DMS 273 treated with DMSO at 0.1 percent for 48 hours (cell line): ENCODE data around the gene DNMBP.
"Not testable (repeated sequence)": the region's sequence is repeated elsewhere in the genome, so short reads cannot be mapped to it uniquely, and the experiment has no call there.

Experiments
- DNase-seq: peaks from one replicate; lab custom pipeline; 2025; lab: John Stamatoyannopoulos, UW

The DNMBP gene

DNA sequence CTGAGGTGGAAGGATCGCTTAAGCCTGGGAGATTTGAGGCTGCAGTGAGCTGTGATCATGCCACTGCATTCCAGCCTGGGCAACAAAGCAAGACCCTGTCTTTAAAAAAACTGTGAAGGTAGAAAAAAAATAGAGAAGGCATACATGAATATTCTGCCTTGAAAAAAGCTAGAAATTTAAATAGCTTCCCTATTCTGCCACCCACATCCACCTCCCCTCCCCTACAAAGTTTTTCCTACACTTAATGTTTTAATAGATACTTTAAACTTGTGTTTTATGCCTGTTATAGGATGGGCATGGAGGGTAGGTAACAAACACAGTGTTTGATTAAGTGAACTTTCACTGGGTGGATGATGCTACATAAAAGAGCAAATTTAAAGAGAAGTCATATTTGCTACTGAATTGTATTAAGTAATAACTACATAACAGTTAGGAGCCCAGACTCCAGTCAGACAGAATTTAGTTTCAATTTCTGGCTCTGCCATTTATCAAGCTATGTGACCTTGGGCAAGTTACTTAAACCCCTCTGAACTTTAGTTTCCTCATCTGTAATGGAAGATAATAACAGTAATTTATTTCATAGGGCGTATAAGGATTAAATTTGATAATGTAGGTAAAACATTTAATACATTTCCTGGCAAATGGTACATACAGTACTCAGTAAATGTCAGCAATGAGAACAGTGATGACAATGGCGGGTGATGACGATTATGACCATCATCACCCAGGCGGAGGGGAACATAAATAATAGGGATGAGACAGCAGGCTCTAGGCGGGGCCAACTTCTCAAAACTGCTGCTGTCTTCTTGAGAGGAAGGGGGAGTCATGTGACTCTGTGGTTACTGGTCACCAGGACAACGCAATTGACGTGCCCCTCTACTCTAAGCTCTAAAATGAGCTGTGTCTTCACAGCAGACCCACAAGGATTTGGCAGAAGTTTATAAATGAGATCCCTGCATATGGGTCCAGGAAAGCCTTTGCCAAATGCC lies 15.8 kb downstream of the DNMBP start:
- no peak for DNase-seq

DNA sequence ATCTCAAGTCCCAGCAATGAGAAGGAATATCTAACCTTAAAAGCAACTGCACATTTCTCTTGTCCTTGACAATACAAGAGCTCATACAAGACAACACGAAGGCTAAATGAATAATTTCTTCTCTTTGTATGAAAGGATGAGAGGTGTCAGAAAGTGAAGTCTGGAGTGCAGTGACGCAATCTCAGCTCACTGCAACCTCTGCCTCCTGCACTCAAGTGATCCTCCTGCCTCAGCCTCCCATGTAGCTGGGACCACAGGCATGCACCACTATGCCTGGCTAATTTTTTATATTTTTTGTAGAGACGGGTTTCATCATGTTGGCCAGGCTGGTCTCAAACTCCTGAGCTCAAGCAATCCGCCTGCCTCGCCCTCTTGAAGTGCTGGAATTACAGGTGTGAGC lies 24.1 kb downstream of the DNMBP start:
- DNase-seq: not testable (repeated sequence)

DNA sequence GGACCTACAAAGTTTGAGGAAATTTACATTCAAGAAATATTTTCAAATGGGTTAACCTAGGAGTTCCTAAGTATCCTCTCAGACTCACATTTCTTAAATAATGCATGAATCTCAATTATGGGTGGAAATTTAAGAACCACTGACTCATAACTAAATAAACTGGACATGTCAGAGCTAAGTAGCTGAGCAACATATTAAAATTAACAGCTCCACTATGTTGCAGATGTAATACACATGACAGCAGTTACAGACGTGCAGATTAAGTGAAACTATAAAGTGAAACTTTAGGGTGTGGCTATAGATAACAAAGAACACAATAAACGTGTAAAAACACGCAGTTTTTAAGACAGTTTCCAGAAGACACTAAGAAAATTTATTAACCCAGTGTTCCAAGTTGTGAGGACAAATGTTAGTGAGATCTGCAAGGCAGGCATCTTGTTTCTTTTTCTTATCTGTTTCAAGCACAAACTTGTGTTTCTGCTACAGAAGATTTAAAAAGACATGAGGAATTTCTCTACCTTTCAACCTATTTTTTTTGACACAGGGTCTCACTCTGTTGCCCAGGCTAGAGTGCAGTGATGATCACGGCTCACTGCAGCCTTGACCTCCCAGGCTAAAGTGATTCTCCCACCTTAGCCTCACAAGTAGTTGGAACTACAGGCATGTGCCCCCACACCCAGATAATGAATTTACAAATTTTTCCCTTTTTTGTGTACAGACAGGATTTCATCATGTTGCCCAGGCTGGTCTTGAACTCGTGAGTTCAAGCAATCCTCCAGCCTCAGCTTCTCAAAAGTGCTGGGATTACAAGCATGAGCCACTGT lies 25.3 kb downstream of the DNMBP start:
- no peak for DNase-seq

DNA sequence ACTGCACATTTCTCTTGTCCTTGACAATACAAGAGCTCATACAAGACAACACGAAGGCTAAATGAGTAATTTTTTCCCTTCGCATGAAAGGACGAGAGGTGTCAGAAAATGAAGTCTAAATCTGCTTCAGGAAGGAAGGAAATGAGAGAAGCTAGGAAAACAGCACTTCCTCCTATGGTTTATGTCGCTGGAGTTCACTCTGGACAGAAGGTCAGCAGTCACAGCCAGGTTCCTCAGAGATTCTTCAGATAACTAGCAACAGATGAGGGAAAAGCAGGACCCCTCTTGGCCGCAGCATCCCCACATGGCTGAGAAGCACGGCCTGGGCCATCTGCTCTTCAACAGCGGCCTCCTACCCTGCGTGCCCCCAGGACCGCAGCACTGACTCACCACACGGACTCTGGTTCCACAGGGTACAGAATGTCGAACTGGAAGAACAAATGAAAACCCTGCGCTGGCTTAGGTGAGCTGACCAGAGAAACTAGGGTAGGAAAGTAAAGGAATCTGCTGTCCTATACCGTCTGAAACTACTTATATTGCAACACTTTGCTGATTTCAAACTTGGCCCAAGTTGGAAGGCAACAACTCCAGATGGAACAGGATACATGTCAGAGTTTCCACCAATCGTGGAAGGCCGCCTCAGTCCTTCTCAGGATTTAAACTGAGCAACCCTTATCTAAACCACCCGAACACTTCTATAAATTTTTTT lies 26.3 kb downstream of the DNMBP start:
- DNase-seq: peak; percentile 77

- no peak for DNase-seq
Observed at GRCh38 chr10:99982728-99983127, 27.0 kb downstream of the DNMBP start.

- peak; percentile 94 for DNase-seq
Observed at GRCh38 chr10:99981581-99982199, 28.1 kb downstream of the DNMBP start.

DNA sequence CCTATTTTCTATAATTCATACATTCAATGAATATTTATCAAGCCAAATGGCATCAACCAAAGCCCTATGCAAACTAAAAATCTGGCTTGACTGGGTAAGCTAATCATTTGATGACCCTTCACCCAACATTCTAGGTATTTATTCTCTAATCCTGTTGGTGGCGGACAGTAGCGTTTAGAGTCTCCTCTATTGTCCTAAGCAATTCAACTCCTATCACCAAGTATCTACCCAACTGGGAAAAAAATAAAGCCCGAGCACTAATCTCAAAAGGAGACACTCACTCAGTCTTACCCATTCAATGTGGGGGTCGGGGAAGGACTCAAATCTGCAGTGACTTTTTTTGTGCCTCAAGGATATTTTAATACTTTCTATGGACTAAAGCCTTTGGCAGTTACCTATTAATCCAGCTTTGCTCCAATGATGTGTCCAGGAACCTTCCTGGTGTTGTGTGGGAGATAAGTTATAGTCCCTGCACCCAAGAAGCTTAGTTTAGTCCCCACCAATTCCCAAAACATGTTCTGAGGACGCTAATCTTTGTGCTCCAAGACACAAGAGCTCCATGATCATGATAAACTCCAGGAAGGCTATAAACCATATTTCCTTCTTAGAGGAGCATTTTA lies 30.6 kb downstream of the DNMBP start:
- no peak for DNase-seq

DNA sequence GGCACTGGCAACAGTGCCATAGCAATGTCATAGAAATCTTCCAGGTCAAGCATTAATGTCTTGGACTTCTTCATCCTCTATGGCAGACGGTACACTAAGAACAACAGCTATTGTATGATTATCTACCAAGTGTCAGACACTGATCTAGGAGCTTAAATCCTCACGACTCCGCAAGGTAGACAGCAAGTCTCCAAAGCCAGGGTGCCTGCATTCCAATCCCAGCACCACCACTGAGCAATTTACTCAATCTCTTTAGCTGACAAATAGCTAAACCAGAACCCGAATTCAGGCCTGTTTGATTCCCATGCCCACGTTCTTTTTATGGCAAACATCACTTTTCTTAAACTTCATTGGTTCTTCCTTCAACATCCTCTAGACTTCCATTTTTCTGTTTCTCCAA lies 31.8 kb downstream of the DNMBP start:
- DNase-seq: no peak

DNA sequence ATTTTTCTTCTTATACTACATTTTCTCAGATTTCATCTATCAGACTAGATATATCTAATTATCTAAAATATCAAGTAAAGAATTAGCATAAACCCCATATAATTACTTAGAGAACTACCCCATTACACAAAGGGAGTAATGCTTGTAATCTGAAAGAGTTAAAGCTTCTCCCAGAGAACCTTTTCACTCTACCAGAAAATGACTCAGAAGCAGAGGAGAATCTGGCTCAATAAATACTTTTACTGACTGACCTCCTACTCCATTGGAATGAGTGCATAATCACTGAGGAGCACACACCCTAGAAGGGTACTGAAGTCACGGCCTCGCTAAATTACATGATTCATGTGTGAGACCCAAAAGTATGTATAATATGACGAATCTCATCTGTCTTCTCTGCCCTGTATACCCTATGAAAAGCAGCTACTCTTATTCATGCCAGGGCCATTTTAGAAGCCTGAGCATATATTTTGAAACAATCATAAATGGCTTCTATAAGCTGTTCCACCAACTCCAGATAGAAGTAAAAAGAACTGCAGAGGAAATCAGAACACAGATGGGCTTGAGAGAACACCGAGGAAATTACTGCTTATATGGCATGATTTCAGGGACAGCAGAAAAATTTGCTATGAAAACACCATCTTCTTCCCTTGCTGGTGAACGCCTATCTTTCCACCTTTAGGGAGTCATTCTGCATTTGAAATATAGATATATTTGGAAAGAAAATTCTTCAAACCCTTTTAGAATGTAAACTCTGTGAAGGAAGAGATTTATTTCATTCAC lies 32.7 kb downstream of the DNMBP start:
- DNase-seq: peak; percentile 73

- DNase-seq: peak; percentile 65
Observed at GRCh38 chr10:99975942-99976809, 33.6 kb downstream of the DNMBP start.

GRCh38 chr10:99975106-99975829 lies 34.5 kb downstream of the DNMBP start:
- DNase-seq: no peak

DNA sequence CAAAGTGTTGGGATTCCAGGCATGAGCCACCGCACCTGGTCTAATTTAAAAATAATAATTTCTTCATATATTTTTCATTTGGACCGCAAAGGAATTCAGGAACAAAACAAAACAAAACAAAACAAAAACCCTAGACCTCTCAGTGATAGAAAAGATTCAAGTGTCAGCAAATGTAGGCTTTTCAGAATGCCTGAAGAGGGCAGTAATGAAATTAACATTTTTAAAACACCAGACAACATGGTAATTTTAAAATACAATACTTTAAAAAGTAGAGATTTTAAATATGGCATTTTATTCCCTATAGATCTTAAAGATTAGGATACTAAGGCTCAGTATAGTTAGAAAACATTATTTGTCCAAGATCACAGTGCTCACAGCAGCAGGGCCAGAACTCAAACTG lies 36.6 kb downstream of the DNMBP start:
- DNase-seq: no peak

GRCh38 chr10:99967961-99968360 lies 41.8 kb downstream of the DNMBP start:
- DNase-seq: no peak

DNA sequence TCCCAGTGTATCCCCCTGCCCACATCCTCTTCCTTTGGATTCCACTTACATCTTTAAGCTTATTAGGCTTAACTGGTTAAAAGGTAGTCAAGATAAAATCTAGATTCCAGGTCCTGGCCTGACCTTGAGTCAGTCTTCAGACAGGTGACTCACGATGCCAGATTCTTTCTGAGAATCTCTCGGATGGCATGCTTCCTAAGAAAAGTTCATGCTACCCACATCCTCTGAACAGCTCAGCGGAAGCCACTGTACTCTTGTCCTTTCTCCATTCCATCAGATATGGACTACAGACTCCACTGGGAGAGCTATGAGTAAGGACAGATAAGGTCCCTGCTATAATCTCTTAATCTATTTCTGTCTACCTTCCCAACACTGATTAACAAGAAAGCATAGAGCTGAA lies 43.4 kb downstream of the DNMBP start:
- no peak for DNase-seq

GRCh38 chr10:99965700-99966099 lies 44.0 kb downstream of the DNMBP start:
- DNase-seq: no peak

DNA sequence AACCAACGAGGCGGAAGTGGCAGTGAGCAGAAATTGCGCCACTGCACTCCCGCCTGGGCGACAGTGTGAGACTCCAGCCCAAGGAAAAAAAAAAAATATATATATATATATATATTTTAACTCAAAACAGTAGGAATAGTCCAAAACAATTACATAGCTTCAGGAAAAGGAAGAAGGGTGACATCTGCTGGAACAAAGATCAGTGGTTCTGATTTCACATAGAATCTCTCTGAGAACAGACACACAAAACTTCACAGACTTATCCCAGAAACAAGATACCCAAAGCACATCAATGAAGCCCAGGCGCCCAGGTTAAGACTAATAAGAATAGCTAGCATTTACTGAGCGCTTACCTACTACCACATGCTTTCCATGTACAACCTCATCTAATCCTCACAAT lies 45.0 kb downstream of the DNMBP start:
- DNase-seq: no peak

DNA sequence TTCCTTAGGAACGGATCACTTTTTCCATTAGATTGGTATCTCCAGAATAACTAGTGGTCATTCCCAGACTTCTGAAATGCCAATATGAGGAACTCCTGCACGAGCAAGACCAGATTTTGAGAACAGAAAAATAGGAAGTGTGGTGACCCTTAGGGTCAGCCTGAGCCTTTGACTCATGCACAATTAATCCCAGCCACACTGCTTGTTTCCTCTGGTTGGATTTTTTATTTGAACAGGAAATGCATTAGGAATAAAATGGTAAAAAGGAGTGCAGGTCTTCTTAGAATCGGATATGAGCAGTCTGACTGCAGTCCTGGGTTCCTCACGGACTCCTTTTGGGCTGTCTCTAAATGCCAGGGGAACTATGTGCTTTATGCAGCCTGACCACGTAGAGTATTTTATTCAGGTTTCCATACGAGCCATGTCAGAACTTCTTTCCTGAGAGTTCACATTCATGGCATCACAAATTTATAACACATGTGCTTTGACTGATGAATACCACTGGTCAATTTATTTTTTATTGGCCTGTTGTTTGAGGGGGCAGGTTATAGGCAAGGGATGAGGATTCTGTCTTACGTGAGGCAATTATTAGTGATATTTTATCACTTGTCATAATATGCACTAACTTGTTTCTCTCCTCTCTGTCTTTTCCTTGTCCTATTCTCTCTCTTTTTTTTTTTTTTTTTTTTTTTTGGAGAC lies 46.1 kb downstream of the DNMBP start:
- DNase-seq: not testable (repeated sequence)

DNA sequence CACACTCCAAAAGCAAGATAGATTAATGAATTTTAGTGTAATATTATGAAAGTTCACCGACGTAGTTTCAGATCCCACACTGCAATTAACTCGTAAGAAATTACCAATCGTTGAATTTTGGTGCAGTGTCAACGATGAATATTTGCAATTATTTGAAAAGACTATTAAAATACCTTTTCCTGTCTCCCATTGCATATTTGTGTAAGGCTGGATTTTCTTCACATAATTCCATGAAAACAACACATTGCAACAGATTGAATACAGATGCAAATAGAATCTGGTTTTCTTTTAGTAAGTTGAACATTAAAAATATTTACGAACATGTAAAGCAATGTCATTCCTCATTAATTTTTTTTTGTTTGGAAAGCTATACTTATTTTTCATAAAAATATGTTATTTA lies 50.9 kb downstream of the DNMBP start:
- DNase-seq: no peak
